NB4 (cell line): ENCODE measurements around the gene EPS8L2.
A peak's percentile ranks its signal among the peaks of the same experiment; 100 is the strongest.
"Not testable (repeated sequence)": the region's sequence is repeated elsewhere in the genome, so short reads cannot be mapped to it uniquely, and the experiment has no call there.

Experiments
- DNase-seq: peaks from one replicate; pipeline ENCODE4 v3.0.0; 2010; ENCODE audit warnings: low read depth
- H3K4me3 ChIP-seq: one replicate; pipeline ENCODE4 v1.5.1; 2011; ENCODE audit warnings: mild to moderate bottlenecking, low read depth, low read length, moderate library complexity
- CTCF ChIP-seq: IDR thresholded peaks from one replicate; pipeline ENCODE4 v1.5.1; 2012; ENCODE audit warnings: low read depth, low read length
- MYC ChIP-seq: IDR thresholded peaks from 2 replicates; pipeline ENCODE4 v1.6.1; 2011; ENCODE audit warnings: low read depth, low read length
- POLR2A ChIP-seq: IDR thresholded peaks from 2 replicates; pipeline ENCODE4 v1.6.1; 2011; ENCODE audit warnings: mild to moderate bottlenecking; ENCODE audit not compliant: insufficient read length; ENCODE audit errors: extremely low read depth
- TF ChIP-seq, protein P1 (sequence below): IDR thresholded peaks from 2 replicates; pipeline ENCODE4 v1.6.1; 2011; ENCODE audit warnings: low read depth, low read length

EPS8L2 gene

GRCh38 chr11:687751-688150 is 18.3 kb upstream of the EPS8L2 start:
- TF ChIP-seq POLR2A = no peak
- no peak for TF ChIP-seq CTCF
- TF ChIP-seq, protein P1, sequence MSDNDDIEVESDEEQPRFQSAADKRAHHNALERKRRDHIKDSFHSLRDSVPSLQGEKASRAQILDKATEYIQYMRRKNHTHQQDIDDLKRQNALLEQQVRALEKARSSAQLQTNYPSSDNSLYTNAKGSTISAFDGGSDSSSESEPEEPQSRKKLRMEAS = no peak
- no peak for TF ChIP-seq MYC
- no peak for DNase-seq
- H3K4me3 ChIP-seq = no peak overlapping the region

DNA sequence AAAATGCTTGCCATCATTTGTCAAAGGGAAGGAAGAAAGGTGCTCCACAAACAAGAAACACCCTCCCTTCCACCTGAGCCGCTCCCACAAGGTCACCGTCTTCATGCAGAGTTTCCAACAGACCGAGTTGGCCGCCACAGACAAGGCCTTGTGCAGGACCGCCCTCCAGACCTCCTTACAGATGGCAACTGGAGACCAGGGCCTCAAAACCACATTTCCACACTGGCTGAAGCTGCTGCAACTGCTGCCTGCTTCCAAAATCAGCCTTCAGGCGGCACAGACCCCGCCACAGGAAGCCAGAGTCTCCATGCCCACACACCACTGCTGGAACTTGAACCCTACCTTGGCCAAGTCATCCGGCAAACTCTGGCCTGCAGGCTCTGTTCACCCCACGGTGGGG is 17.4 kb upstream of the EPS8L2 start:
- no peak for TF ChIP-seq MYC
- no peak for TF ChIP-seq POLR2A
- TF ChIP-seq, protein P1 = no peak
- no peak for TF ChIP-seq CTCF
- DNase-seq = no peak
- no peak overlapping the region for H3K4me3 ChIP-seq

DNA sequence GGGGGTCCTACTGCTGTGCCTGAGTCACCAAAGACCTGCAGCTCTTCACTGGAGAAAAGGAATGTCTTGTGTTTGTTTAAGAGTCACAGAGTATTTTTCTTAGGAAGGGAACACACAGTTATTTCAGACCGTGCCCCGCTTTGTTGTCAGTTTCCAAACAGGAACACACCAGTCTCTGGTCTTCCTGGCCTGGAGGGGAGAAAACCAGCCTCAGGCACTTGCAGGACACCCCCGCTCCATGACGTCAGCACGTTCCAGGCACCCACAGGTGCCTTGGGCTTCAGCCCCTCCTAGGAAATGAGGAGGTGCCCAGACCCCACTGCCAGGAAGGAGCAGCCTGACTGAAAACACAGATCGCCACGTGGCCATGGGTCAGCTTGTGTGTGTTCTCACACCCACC is 16.4 kb upstream of the EPS8L2 start:
- DNase-seq = no peak
- TF ChIP-seq, protein P1 = no peak
- no peak for TF ChIP-seq MYC
- no peak for TF ChIP-seq POLR2A
- no peak for TF ChIP-seq CTCF
- H3K4me3 ChIP-seq = no peak overlapping the region

DNA sequence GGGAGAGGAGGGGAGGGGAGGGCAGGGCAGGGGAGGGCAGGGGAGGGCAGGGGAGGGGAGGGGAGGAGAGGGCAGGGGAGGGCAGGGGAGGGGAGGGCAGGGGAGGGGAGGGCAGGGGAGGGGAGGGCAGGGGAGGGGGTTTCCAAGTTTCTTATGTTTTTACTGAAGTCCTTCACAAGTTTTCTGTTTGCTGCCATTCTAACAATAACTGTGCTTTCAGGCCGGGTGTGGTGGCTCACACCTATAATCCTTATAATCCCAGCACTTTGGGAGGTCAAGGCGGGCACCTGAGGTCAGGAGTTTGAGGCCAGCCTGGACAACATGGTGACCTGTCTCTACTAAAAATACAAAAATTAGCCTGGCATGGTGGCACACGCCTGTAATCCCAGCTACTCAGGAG is 15.8 kb upstream of the EPS8L2 start:
- not testable (repeated sequence) for DNase-seq, H3K4me3 ChIP-seq

DNA sequence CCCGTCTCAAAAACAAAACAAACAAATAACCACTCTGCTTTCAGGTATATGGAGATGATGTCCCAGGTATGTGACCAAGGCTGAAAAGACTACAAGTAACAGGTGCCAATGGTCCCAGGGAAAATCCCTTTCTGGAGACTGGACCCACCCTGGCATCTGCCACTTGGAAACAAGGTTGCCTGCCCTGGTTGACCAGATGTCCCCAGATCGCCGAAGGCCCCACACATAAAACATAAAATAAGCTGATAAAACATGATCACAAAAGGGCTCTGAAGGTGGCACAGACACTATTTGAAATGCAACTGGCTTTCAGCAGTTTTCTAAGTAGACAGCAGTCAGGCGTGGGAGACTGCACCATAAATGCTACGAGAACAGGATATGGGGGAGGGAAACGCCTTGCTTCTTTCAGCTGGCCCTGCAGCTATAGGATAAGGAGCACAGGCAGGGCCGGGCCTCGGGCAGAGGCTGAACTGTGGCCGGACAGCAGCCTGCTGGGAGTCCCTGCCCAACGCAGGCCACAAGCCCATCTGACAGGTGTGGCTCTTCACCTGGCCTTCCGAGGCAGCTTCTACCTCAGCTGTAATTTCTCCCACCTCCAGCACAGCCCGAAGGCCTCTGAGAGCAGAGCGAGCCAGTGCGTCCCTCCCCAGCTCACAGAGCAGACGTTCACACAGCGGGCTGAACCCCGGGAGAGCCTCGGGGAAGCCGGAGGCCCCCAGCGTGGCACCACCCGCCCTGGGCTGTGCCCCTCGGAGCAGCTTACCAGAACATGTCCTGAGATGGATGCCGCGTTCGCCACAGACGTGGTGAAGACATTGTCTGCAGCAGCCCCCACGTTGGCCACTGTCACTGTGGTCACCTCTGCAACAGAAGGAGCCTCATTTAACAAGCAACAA is 15.0 kb upstream of the EPS8L2 start:
- peak; percentile 49 for DNase-seq
- no peak overlapping the region for H3K4me3 ChIP-seq
- TF ChIP-seq, protein P1 = peak; percentile 47; the same call in 1 of the 2 replicates
- TF ChIP-seq POLR2A = no peak
- TF ChIP-seq MYC = no peak
- TF ChIP-seq CTCF = no peak

- TF ChIP-seq MYC = no peak
- TF ChIP-seq CTCF = no peak
- TF ChIP-seq, protein P1 = no peak
- TF ChIP-seq POLR2A = no peak
- no peak overlapping the region for H3K4me3 ChIP-seq
- no peak for DNase-seq
Observed at GRCh38 chr11:691710-692590, 14.1 kb upstream of the EPS8L2 start.
